ENCODE data around the gene PRKD2. TPM values are rescaled to one million over a fixed set of nuclear protein-coding genes. Genes with fewer than 3 reads are reported as not detected.
"Not testable (repeated sequence)": the region's sequence is repeated elsewhere in the genome, so short reads cannot be mapped to it uniquely, and the experiment has no call there.

The PRKD2 gene
- total RNA-seq, 1 experiment from 2014 or later, result 7.3 TPM

GRCh38 chr19:46644720-46645119 lies 72.2 kb downstream of the PRKD2 start:
- peaks cover 5% of the 10 kb centered on the region for H3K4me1 ChIP-seq (replicated peaks)
- H3K27me3 ChIP-seq (replicated peaks), result no peaks in the 10 kb centered on the region
- DNase-seq (ENCODE audit: low read depth in 1 of 2, low spot score in 2 of 2), result no peak
- H3K9me3 ChIP-seq (replicated peaks), result no peaks in the 10 kb centered on the region
- no peaks in the 10 kb centered on the region for H3K36me3 ChIP-seq
- H3K27ac ChIP-seq, result no peak overlapping the region
- H3K4me3 ChIP-seq, result no peak overlapping the region

GRCh38 chr19:46640656-46641055 lies 76.3 kb downstream of the PRKD2 start:
- no peak for DNase-seq (ENCODE audit: low read depth in 1 of 2, low spot score in 2 of 2)
- Histone ChIP-seq H3K27ac (no peak overlapping the region), H3K36me3 (no peaks in the 10 kb centered on the region), H3K27me3 (replicated peaks) (no peaks in the 10 kb centered on the region), H3K4me1 (replicated peaks) (peaks cover 22% of the 10 kb centered on the region), H3K4me3 (no peak overlapping the region), H3K9me3 (replicated peaks) (no peaks in the 10 kb centered on the region)

DNA sequence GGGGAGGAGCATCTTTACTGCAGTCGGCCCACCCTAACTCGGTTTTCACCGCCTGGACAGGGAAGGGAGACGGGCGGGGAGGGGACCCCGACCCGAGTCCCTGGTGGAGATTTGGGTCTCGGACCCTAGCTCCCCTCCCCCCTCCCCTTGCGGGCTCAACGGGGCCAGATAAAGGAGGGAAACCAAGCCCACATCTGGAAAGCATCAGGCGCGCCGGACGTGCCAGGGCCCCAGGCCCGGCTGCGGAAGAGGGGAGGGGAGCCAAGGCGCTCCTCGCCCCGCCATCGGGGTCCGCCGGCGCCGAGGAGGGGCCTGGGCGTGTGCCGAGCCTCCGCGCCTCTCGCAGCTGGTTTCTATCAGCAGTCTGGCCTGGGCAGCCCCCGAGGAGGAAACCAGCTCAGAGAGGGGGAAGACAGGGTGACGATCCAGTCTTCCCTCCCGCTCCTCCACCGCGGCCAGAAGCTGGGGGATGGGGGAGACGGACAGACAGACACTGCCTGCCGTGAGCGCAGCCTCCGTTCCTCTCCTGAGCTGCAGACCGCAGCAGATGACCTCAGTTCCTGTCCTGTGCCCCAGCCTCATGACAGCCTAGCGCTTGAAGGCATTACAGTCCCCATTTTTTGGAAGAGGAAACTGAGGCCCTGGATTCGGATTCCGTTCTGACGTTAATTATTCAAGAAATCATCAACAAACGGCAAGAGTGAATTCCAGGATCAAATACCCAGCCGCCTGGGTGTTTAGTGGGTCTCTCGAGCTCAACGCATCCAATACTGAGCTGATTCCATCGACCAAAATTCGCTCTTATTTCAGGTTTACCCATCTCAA lies 77.3 kb downstream of the PRKD2 start:
- H3K27ac ChIP-seq, result 0 out of 2 replicates have a peak overlapping the region, but pooled peaks have one; percentile 10
- H3K4me3 ChIP-seq, result peak overlapping the region; percentile 42
- DNase-seq (ENCODE audit: low read depth in 1 of 2, low spot score in 2 of 2), result peak; percentile 71 to 74

DNA sequence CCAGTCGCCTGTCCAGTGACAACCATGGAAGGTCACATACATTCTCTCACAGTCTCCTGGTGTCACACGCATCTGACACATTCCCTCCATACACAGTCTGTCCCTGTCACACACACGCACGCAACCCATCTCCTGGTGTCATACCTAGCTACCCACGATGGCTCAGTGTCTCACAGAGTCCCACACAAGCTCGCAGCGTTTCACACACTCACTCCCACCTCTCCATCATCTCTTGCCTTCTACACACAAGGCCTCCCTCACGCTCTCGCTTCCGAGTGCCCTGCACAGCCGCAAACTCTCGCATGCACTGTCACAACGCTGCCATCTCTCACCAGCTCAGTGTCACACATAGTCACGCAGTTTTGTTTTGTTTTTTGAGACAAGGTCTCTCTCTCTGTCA lies 79.7 kb downstream of the PRKD2 start:
- Histone ChIP-seq H3K36me3 (no peaks in the 10 kb centered on the region), H3K27ac (no peak overlapping the region), H3K4me3 (no peak overlapping the region), H3K9me3 (replicated peaks) (no peaks in the 10 kb centered on the region), H3K4me1 (replicated peaks) (peaks cover 32% of the 10 kb centered on the region), H3K27me3 (replicated peaks) (peaks cover 5% of the 10 kb centered on the region; the same call in 1 of the 2 replicates)
- no peak for DNase-seq (ENCODE audit: low read depth in 1 of 2, low spot score in 2 of 2)

More for the DNA sequence above, 77.3 kb downstream of the PRKD2 start:
- peaks cover 5% of the 10 kb centered on the region; the same call in 1 of the 2 replicates for H3K27me3 ChIP-seq (replicated peaks)
- no peaks in the 10 kb centered on the region for H3K9me3 ChIP-seq (replicated peaks)
- H3K4me1 ChIP-seq (replicated peaks), result peaks cover 24% of the 10 kb centered on the region
- no peaks in the 10 kb centered on the region for H3K36me3 ChIP-seq

GRCh38 chr19:46635920-46636761 lies 80.8 kb downstream of the PRKD2 start, which contains the start of gene GNG8:
Gene GNG8, minus strand, starts transcription at chr19:46636202. Its CDS starts 1,520 bp downstream, at chr19:46634682.
- Histone ChIP-seq H3K9me3 (replicated peaks) (no peaks in the 10 kb centered on the region), H3K27ac (no peak within 1 kb of the TSS), H3K27me3 (replicated peaks) (peaks cover 5% of the 10 kb centered on the region; the same call in 1 of the 2 replicates), H3K36me3 (no peaks in the 10 kb centered on the region), H3K4me3 (no peak within 1 kb of the TSS), H3K4me1 (replicated peaks) (peaks cover 32% of the 10 kb centered on the region)
- DNase-seq (ENCODE audit: low read depth in 1 of 2, low spot score in 2 of 2), result no peak

- Histone ChIP-seq H3K27ac (no peak overlapping the region), H3K9me3 (replicated peaks) (no peaks in the 10 kb centered on the region), H3K27me3 (replicated peaks) (peaks cover 5% of the 10 kb centered on the region; the same call in 1 of the 2 replicates), H3K4me3 (0 out of 2 replicates have a peak overlapping the region, but pooled peaks have one; percentile 15), H3K4me1 (replicated peaks) (peaks cover 27% of the 10 kb centered on the region), H3K36me3 (no peaks in the 10 kb centered on the region)
- no peak for DNase-seq (ENCODE audit: low read depth in 1 of 2, low spot score in 2 of 2)
Observed at GRCh38 chr19:46634656-46635218, 82.2 kb downstream of the PRKD2 start.

DNA sequence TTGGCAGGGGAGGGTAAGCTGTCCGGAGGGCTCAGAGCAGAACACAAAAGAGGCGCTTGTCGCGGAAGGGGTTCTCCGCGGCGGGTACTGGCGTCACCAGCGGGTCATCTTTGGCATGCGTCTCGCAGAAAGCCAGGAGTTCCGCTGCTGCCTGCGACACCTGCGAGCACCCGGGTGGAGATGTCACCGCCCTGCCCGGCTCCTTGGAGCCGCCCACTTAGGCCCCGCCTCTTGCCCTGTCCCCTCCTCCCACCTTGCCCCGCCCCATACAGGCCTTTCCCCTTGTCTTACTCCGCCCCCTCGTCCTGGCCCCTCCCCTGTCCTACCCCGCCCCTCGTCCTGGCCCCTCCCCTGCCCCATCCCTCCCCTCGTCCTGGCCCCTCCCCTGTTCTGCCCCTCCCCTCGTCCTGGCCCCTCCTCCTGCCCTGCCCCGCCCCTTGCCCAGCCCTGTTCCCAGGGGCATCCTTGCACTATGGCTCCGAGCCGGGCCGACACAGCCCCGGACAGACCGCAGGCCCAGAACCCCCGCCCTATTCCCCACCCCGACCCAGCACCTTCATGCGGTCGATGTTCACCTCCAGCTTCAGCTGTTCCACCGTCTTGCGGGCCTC lies 82.8 kb downstream of the PRKD2 start:
- Histone ChIP-seq H3K36me3 (no peaks in the 10 kb centered on the region), H3K4me3 (peak overlapping the region; percentile 15; the same call in 1 of the 2 replicates), H3K27me3 (replicated peaks) (peaks cover 5% of the 10 kb centered on the region; the same call in 1 of the 2 replicates), H3K9me3 (replicated peaks) (no peaks in the 10 kb centered on the region), H3K4me1 (replicated peaks) (peaks cover 21% of the 10 kb centered on the region), H3K27ac (no peak overlapping the region)
- DNase-seq (ENCODE audit: low read depth in 1 of 2, low spot score in 2 of 2), result peak; percentile 42 to 93

DNA sequence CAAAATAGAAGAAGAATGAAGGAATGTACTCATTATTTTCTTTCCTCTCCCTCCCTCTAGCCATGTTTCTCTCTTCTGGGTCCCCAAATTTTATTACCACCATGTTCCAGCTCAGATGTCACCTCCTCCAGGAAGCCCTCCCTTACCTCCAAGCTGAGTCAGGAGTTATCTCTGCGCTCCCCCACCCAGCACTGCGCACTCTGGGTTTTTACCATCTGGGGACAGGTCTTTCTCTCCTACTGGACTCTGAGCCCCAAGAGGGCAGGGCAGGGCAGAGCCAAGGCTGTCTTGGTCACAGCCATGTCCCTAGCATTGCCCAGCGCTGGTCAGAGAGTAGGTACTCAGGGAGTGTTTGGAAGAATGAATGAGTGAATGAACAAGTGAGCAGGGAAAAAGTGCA lies 83.8 kb downstream of the PRKD2 start:
- no peak for DNase-seq (ENCODE audit: low read depth in 1 of 2, low spot score in 2 of 2)
- no peaks in the 10 kb centered on the region for H3K36me3 ChIP-seq
- peaks cover 13% of the 10 kb centered on the region for H3K4me1 ChIP-seq (replicated peaks)
- no peak overlapping the region for H3K27ac ChIP-seq
- no peak overlapping the region for H3K4me3 ChIP-seq
- H3K27me3 ChIP-seq (replicated peaks), result peaks cover 5% of the 10 kb centered on the region; the same call in 1 of the 2 replicates
- no peaks in the 10 kb centered on the region for H3K9me3 ChIP-seq (replicated peaks)

DNA sequence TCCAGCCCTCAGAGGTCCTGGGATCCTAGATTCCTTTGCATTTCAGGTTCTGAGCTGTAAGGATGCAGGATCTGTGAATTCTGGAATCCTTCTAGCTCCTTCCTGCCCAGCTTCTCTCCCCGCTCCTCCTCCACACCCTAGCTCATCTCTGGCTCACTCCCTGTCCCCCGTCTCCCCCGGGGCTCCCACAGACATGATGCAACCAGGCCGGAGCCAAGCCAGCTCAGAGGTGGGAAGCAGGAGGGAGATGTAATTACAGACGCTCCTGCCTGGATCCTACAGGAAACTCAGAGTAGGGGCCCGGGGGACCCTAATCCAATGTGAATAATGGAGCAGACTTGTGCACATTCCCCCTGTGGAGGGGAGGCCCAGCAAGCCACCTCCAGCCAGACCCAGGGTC lies 85.4 kb downstream of the PRKD2 start:
- H3K9me3 ChIP-seq (replicated peaks), result no peaks in the 10 kb centered on the region
- H3K4me3 ChIP-seq, result no peak overlapping the region
- no peaks in the 10 kb centered on the region for H3K36me3 ChIP-seq
- peaks cover 5% of the 10 kb centered on the region; the same call in 1 of the 2 replicates for H3K27me3 ChIP-seq (replicated peaks)
- DNase-seq (ENCODE audit: low read depth in 1 of 2, low spot score in 2 of 2), result no peak
- no peak overlapping the region for H3K27ac ChIP-seq
- H3K4me1 ChIP-seq (replicated peaks), result peaks cover 9% of the 10 kb centered on the region

GRCh38 chr19:46630586-46631205 lies 86.2 kb downstream of the PRKD2 start:
- H3K27ac ChIP-seq, result no peak overlapping the region
- H3K9me3 ChIP-seq (replicated peaks), result no peaks in the 10 kb centered on the region
- H3K4me1 ChIP-seq (replicated peaks), result peaks cover 9% of the 10 kb centered on the region

GRCh38 chr19:46629546-46630025 lies 87.3 kb downstream of the PRKD2 start:
- Histone ChIP-seq H3K27me3 (replicated peaks) (no peaks in the 10 kb centered on the region; the same call in 1 of the 2 replicates), H3K4me3 (no peak overlapping the region), H3K27ac (no peak overlapping the region), H3K4me1 (replicated peaks) (peaks cover 8% of the 10 kb centered on the region), H3K36me3 (no peaks in the 10 kb centered on the region), H3K9me3 (replicated peaks) (no peaks in the 10 kb centered on the region)
- no peak for DNase-seq (ENCODE audit: low read depth in 1 of 2, low spot score in 2 of 2)

More at GRCh38 chr19:46630586-46631205, 86.2 kb downstream of the PRKD2 start:
- Histone ChIP-seq H3K36me3 (no peaks in the 10 kb centered on the region), H3K4me3 (no peak overlapping the region), H3K27me3 (replicated peaks) (peaks cover 5% of the 10 kb centered on the region; the same call in 1 of the 2 replicates)
- DNase-seq (ENCODE audit: low read depth in 1 of 2, low spot score in 2 of 2), result no peak

DNA sequence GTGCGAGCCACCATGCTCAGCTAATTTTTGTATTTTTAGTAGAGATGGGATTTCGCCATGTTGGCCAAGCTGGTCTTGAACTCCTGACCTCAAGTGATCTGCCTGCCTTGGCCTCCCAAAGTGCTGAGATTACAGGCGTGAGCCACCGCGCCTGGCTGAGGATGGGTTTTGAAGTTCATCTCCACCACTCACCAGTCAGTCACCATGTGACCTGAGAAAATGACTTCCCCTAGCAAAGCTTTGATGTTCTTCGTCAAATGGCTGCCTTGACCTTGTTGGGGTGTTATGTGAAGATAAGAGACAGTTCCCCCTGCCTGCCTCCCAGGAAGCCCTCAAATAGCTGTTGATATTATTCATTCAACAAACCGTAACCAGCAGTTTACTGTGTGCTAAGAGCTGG lies 87.9 kb downstream of the PRKD2 start:
- not testable (repeated sequence) for H3K27ac ChIP-seq; H3K4me3 ChIP-seq; DNase-seq (ENCODE audit: low read depth in 1 of 2, low spot score in 2 of 2); H3K36me3 ChIP-seq; H3K27me3 ChIP-seq (replicated peaks); H3K9me3 ChIP-seq (replicated peaks); H3K4me1 ChIP-seq (replicated peaks)

All from SJSA1 (cell line).